ENCODE data around the gene FAM111B. TPM values are rescaled to one million over a fixed set of nuclear protein-coding genes. Genes with fewer than 3 reads are reported as not detected.
A peak's percentile ranks its signal among the peaks of the same experiment; 100 is the strongest.
"Not testable (repeated sequence)": the region's sequence is repeated elsewhere in the genome, so short reads cannot be mapped to it uniquely, and the experiment has no call there.

FAM111B gene
- total and polyA plus RNA-seq, 2 experiments from 2014 or later: 1.8 to 3.5 TPM

DNA sequence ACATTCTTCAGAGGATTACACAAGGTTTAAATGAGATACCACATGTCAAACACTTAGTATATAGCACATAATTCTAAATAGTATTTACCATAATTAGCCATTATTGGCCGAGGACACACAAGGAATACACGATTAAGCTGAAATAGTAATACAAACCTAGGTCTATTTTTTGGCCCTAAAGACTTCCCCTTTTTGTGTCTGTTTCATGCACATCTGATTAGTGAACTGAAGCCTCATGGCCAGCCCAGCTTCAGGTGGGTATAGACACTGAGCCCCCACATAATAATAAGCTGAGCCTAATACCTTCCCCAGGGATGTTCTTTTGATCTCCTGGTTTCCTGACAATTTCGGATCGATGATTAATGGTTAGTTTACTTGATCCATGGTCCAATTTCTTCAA is 18.9 kb upstream of the FAM111B start:
- Histone ChIP-seq H3K27me3 (no peaks in the 10 kb centered on the region), H3K36me3 (no peaks in the 10 kb centered on the region), H3K27ac (no peak overlapping the region), H3K9me3 (ENCODE audit: low read depth) (no peaks in the 10 kb centered on the region), H3K4me3 (no peak overlapping the region), H3K4me1 (ENCODE audit: low read depth) (no peaks in the 10 kb centered on the region)
- no peak for DNase-seq (ENCODE audit: low read depth in 1 of 2, low spot score in 1 of 2)
- TF ChIP-seq, protein P1, sequence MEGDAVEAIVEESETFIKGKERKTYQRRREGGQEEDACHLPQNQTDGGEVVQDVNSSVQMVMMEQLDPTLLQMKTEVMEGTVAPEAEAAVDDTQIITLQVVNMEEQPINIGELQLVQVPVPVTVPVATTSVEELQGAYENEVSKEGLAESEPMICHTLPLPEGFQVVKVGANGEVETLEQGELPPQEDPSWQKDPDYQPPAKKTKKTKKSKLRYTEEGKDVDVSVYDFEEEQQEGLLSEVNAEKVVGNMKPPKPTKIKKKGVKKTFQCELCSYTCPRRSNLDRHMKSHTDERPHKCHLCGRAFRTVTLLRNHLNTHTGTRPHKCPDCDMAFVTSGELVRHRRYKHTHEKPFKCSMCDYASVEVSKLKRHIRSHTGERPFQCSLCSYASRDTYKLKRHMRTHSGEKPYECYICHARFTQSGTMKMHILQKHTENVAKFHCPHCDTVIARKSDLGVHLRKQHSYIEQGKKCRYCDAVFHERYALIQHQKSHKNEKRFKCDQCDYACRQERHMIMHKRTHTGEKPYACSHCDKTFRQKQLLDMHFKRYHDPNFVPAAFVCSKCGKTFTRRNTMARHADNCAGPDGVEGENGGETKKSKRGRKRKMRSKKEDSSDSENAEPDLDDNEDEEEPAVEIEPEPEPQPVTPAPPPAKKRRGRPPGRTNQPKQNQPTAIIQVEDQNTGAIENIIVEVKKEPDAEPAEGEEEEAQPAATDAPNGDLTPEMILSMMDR (IDR thresholded peaks at IDR 0.05; ENCODE audit: low read depth, low read length): no peak

DNA sequence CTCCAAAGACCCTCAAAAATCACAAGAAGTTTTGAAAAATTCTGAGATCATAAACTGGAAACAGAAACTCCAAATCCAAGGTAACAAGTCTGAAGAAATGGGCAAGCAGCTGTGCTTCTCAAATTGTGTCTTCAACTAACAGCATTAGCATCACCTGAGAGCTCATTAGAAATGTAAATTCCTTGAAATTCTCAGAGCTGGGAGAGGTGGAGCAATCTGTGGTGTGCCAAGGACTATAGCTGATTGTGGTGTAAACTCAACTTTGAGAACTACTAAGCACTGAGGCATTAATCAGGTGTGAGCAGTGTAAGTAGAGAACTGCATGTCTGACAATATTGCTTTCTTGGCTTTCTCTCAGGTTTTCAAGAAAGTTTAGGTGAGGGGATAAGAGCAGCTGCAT is 13.5 kb upstream of the FAM111B start:
- not testable (repeated sequence) for H3K9me3 ChIP-seq (ENCODE audit: low read depth); H3K4me3 ChIP-seq; H3K4me1 ChIP-seq (ENCODE audit: low read depth); H3K27ac ChIP-seq; H3K27me3 ChIP-seq; DNase-seq (ENCODE audit: low read depth in 1 of 2, low spot score in 1 of 2); H3K36me3 ChIP-seq

DNA sequence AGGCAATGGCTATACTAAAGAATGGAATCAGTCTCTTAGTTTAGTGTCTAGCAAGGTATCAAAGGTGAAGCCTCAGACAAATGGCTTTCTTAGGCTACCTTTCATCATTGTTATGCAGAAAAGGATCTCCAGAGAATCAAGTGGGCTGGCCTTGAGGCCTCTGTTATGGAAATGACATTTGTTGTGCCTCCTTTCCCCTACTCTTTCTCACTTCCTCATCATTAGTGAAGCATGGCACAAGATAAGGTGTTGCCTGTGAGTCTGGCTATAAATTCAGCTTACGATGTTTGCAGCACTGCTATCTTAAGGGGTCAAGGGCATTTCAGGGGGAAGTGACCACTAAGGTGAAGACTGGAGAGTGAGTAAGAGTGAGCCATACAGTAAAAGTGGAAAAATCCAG is 11.8 kb upstream of the FAM111B start:
- H3K36me3 ChIP-seq; H3K9me3 ChIP-seq (ENCODE audit: low read depth); H3K4me3 ChIP-seq; H3K27ac ChIP-seq; DNase-seq (ENCODE audit: low read depth in 1 of 2, low spot score in 1 of 2); H3K4me1 ChIP-seq (ENCODE audit: low read depth): not testable (repeated sequence)
- peaks cover 10% of the 10 kb centered on the region for H3K27me3 ChIP-seq

DNA sequence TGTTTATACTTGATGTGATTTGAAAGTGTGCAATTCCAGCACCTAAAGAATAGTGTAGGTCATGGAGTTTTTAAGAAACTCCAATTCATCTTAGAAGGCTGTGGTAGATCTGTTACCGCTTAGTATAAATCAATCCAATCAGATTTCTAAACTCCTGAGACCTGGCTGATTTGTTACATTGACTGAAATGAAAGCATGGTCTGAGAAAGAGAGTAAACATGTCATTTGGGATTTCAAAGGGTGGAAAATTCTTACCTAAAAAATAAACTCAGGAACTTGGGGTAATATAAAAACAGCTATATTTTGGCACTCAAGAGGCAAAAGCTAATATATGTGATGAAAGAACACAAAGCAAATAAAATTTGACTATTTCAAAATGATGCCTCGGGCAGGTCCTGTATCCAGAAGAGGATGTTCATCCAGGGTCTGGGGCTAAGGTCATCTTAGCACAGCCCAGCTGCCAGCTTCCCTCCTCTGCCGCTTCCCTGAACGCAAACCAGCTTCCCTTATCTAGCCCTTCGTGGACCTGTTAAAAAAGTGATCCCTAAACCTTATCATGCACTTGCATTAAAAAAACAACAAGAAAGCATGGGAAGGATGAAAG is 11.0 kb upstream of the FAM111B start:
- not testable (repeated sequence) for H3K9me3 ChIP-seq (ENCODE audit: low read depth); H3K4me3 ChIP-seq; H3K27ac ChIP-seq; H3K4me1 ChIP-seq (ENCODE audit: low read depth); H3K36me3 ChIP-seq; DNase-seq (ENCODE audit: low read depth in 1 of 2, low spot score in 1 of 2)
- peaks cover 17% of the 10 kb centered on the region for H3K27me3 ChIP-seq

DNA sequence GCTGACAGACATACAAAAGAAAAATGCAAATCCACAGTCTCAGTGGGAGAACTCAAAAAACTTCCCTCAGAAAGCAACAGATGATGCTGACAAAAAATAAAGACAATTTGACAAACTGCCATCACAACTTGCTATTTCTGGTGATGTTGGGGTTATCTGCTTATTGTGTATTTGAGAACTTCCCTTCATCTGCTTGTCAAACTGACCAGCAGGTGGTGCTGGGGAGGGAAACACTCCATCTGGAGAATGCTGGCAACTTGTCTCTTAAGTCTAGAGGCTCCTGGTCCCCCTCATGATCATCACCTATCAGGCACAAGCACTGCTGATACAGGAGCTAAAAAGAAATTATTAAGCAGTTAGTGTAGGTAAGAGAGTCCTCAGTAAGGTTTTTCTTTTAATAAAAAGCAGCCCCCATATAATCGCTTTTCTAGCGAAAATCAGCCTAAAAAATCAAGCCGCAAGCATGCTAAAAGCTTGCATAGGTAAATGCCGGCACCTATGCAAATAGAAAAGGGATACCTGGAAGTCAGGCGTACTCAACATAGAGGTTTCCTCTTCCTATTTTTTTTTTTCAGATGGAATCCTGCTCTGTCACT is 9.8 kb upstream of the FAM111B start:
- H3K4me1 ChIP-seq (ENCODE audit: low read depth): no peaks in the 10 kb centered on the region
- no peak overlapping the region for H3K4me3 ChIP-seq
- H3K36me3 ChIP-seq: no peaks in the 10 kb centered on the region
- H3K27ac ChIP-seq: no peak overlapping the region
- H3K9me3 ChIP-seq (ENCODE audit: low read depth): no peaks in the 10 kb centered on the region
- H3K27me3 ChIP-seq: peaks cover 28% of the 10 kb centered on the region
- TF ChIP-seq, protein P1 (IDR thresholded peaks at IDR 0.05; ENCODE audit: low read depth, low read length): peak; percentile 70
- peak; percentile 55 to 69 for DNase-seq (ENCODE audit: low read depth in 1 of 2, low spot score in 1 of 2)

DNA sequence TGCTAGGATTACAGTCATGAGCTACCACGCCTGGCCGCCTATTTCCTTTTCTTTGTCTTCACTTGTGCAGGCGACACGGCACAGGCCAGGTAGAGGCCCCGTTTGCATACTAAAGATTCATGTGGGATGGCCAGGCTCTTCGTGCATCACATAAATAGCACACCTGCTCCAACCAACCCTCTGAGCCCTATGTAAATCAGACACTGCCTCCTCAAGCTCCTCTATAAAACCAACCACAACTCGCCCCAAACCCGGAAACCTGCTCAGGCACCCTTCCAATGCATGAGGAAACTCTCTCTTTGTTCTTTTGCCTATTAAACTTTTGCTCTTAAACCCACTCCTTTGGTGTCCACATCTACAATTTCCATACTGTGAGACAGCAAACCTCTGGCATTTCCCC is 9.1 kb upstream of the FAM111B start:
- not testable (repeated sequence) for H3K36me3 ChIP-seq; H3K4me3 ChIP-seq; H3K27ac ChIP-seq; H3K9me3 ChIP-seq (ENCODE audit: low read depth); DNase-seq (ENCODE audit: low read depth in 1 of 2, low spot score in 1 of 2); H3K4me1 ChIP-seq (ENCODE audit: low read depth)
- H3K27me3 ChIP-seq: peaks cover 33% of the 10 kb centered on the region

DNA sequence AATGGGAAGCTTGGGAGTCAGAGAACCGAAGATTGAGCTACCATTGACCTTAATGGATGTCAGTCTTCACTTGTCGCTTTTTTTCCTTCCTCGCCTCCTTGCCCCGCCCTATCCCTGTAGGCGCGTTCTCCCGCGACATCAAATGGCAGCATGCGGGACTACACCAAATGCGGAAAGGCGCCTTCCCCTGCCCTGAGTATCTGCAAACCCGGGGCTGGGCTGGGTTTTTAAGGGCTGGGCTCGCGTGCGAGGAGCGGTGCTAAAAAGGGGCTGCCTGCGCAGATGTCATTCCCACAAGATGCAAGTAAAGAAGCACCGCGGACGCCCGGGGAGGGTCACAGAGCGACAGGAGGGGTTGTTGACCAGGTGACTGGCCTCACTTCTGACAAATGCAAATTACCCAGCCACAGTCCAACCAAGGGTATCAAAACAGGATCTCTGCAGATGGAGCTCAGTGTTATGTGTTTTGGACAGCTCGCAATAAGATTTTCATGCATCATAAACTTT is 4.7 kb upstream of the FAM111B start:
- TF ChIP-seq, protein P1 (IDR thresholded peaks at IDR 0.05; ENCODE audit: low read depth, low read length): peak; percentile 45
- Histone ChIP-seq H3K9me3 (ENCODE audit: low read depth) (no peaks in the 10 kb centered on the region), H3K4me1 (ENCODE audit: low read depth) (no peaks in the 10 kb centered on the region), H3K27me3 (peaks cover 54% of the 10 kb centered on the region), H3K4me3 (peak overlapping the region; percentile 15), H3K36me3 (no peaks in the 10 kb centered on the region), H3K27ac (no peak overlapping the region)
- DNase-seq (ENCODE audit: low read depth in 1 of 2, low spot score in 1 of 2): peak; percentile 46 to 66

DNA sequence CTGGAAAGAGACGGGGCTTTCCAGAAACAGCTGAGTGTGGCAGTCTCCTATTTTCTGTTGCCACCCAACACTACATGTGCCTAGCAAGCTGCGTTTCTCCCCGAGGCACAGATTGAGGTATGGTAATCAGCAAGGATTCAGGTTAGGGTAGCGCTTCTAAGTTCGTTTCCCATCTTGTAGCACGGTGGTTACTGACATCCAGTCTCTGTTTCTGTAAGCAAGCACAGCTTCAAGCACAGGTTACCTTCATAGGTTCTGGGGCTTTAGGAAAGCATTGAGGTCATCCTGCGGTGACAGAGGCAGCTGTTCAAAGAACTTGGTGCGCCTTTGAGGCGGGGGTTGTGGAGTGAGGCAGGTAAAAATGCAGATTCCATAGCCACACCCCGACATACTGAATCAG is 684 bp downstream of the FAM111B start:
- not testable (repeated sequence) for H3K27ac ChIP-seq; H3K9me3 ChIP-seq (ENCODE audit: low read depth); DNase-seq (ENCODE audit: low read depth in 1 of 2, low spot score in 1 of 2); H3K36me3 ChIP-seq; H3K4me1 ChIP-seq (ENCODE audit: low read depth)
- H3K27me3 ChIP-seq: peaks cover 21% of the 10 kb centered on the region
- peak overlapping the region; percentile 31 for H3K4me3 ChIP-seq

Data from cardiac muscle cell (in vitro differentiated cells and primary cell).